Ovary (tissue), 9 donors: ENCODE data around the gene VAV3. TPM values are rescaled to one million over a fixed set of nuclear protein-coding genes. Genes with fewer than 3 reads are reported as not detected.

Experiments used
- DNase-seq, 5 donors: peaks; one replicate each; pipeline ENCODE4 v3.0.0-alpha.2; 2019 to 2020
- H3K27ac ChIP-seq, 2 donors: fragments of 200-600 bp; one replicate each; pipeline versions ENCODE4 v1.5.1 to v1.8.0; 2019 to 2022
- H3K27me3 ChIP-seq: fragments of 200-600 bp; one replicate; pipeline ENCODE4 v1.8.0; 2022
- H3K36me3 ChIP-seq: fragments of 200-600 bp; sonication (generic); one replicate; pipeline ENCODE4 v1.5.1; 2019
- H3K4me1 ChIP-seq: one replicate; pipeline ENCODE4 v1.8.1; 2013; ENCODE audit warnings: mild to moderate bottlenecking, moderate library complexity; ENCODE audit not compliant: insufficient read depth
- H3K4me3 ChIP-seq: fragments of 200-600 bp; sonication (generic); one replicate; pipeline ENCODE4 v1.5.1; 2017
- H3K9me3 ChIP-seq, 2 donors: fragments of 200-600 bp in 1 of 2; sonication (generic) in 1 of 2; one replicate each; pipeline versions ENCODE4 v1.5.1 to v1.8.1; 2013 to 2019; ENCODE audit warnings: mild to moderate bottlenecking in 1 of 2, moderate library complexity in 1 of 2
- EP300 ChIP-seq: sonication (generic); formaldehyde crosslinking; IDR thresholded peaks from one replicate; pipeline ENCODE4 v1.6.1; 2017; ENCODE audit warnings: antibody characterized with exemption
- POLR2A ChIP-seq: fragments of 450-650 bp; IDR thresholded peaks from one replicate; pipeline ENCODE4 v1.6.1; 2017; ENCODE audit warnings: antibody characterized with exemption, mild to moderate bottlenecking, moderate library complexity
- WGBS, 3 donors: extraction: QIAGEN DNeasy Blood & Tissue Kit in 1 of 3; methylation state at CpG; one replicate each; pipeline versions ENCODE4 v1.1.5 to v1.1.7; 2013 to 2017; 5-methylcytosine and 5-hydroxymethylcytosine counted together
- intact Hi-C, 4 donors: fragments of 100-400 bp; cut with DNase I; formaldehyde crosslinking; loops; one replicate each; pipeline versions ENCODE4 v1.11.0 to v1.15.1; 2022 to 2023
- polyA plus RNA-seq, 2 donors: library from polyadenylated mRNA; stranded (reverse); fragments of 200-250 nt in 1 of 2; fragments of 350-450 nt in 1 of 2; fragmentation: Illumina TruSeq in 1 of 2; extraction: RNeasy Lipid Tissue Mini Kit (QIAGEN cat#74804) in 1 of 2; gene quantifications; one replicate each; pipeline ENCODE4 v1.2.3, GENCODE V29; 2013 to 2014
- total RNA-seq, 7 donors: library from RNA; depleted of rRNA in 2 of 7; stranded (reverse); fragments of >200 nt in 2 of 7; fragmentation: NEBNext Ultra II Directional in 3 of 7; extraction: Animal tissue kit (Norgen Biotek cat#: 25700) in 3 of 7; gene quantifications; one replicate each; pipeline versions ENCODE4 v1.1.0 to v1.2.4, GENCODE V29; 2016 to 2023
- TF ChIP-seq, protein P1 (sequence below), 3 donors: fragments of 450-650 bp in 2 of 3; fragments of 200-600 bp in 1 of 3; IDR thresholded peaks; one replicate each; pipeline versions ENCODE4 v1.5.1 to v1.8.0; 2016 to 2022; ENCODE audit warnings: antibody characterized with exemption in 3 of 3, mild to moderate bottlenecking in 1 of 3
- donor health status: DM: no; HTN: no; CAD: no; lungs with moderate emphysema.
- donor health status: DM: no; HTN: no; CAD: no.
- donor health status: Bipolar disorder and iron deficiency.
- donor health status: DM: yes; HTN: yes; CAD: no.
- donor health status: DM: no; HTN: no; CAD: no.
- donor health status: DM: yes; HTN: yes; CAD: no.

The VAV3 gene
- total and polyA plus RNA-seq, 9 donors, result 0.78 to 7.4 (median 1.5) TPM

DNA sequence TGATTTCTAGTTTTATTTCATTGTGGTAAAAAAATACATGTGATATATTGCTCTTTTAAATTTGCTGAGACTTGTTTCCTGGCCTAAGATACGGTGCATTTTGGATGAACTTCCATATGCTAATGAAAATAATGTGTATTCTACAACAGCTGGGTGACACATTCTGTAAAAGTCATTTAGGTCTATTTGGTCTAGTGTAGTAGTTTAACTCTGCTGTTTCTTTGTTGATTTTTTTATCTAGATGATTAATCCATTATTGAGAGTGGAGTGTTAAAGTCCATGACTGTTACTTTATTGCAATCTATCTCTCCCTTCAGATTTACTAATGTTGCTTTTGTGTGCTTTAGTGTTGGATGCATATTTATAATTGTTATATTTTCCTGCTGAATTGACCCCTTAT lies 161.4 kb downstream of the VAV3 start:
- H3K4me3 ChIP-seq, result no peak overlapping the region
- intact Hi-C loops, result no loop called here
- TF ChIP-seq EP300 (no peak), POLR2A (no peak)
- TF ChIP-seq, protein P1, sequence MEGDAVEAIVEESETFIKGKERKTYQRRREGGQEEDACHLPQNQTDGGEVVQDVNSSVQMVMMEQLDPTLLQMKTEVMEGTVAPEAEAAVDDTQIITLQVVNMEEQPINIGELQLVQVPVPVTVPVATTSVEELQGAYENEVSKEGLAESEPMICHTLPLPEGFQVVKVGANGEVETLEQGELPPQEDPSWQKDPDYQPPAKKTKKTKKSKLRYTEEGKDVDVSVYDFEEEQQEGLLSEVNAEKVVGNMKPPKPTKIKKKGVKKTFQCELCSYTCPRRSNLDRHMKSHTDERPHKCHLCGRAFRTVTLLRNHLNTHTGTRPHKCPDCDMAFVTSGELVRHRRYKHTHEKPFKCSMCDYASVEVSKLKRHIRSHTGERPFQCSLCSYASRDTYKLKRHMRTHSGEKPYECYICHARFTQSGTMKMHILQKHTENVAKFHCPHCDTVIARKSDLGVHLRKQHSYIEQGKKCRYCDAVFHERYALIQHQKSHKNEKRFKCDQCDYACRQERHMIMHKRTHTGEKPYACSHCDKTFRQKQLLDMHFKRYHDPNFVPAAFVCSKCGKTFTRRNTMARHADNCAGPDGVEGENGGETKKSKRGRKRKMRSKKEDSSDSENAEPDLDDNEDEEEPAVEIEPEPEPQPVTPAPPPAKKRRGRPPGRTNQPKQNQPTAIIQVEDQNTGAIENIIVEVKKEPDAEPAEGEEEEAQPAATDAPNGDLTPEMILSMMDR (IDR thresholded peaks at IDR 0.05), result no peak
- no peak for DNase-seq
- H3K4me1 ChIP-seq, result no peaks in the 10 kb centered on the region
- H3K27me3 ChIP-seq, result no peaks in the 10 kb centered on the region
- no peak overlapping the region for H3K27ac ChIP-seq
- no peaks in the 10 kb centered on the region for H3K9me3 ChIP-seq
- no peaks in the 10 kb centered on the region for H3K36me3 ChIP-seq
- 27 to 32% (median 30%) methylated on average over 1 of the region's 1 CpG for WGBS, 3 donors

DNA sequence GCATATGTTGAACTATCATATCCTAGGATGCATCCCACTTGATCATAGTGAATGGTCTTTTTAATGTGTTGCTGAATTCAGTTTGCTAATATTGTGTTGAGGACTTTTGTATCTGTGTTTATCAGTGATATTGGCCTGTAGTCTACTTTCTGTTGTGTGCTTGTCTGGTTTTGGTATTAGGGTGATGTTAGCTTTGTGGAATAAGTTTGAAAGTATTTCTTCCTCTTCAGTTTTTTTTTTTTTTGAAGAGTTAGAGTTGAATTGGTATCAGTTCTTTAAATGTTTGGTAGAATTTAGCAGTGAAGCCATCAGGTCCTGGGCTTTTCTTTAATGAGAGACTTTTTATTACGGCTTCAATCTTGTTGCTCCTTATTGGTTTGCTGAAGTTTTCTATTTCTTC lies 162.3 kb downstream of the VAV3 start:
- Histone ChIP-seq H3K27me3 (no peaks in the 10 kb centered on the region), H3K4me1 (no peaks in the 10 kb centered on the region), H3K9me3 (no peaks in the 10 kb centered on the region), H3K36me3 (no peaks in the 10 kb centered on the region), H3K27ac (no peak overlapping the region), H3K4me3 (no peak overlapping the region)
- DNase-seq, result no peak
- TF ChIP-seq, protein P1 (IDR thresholded peaks at IDR 0.05), result no peak
- TF ChIP-seq EP300 (no peak), POLR2A (no peak)
- WGBS, 3 donors, result 89 to 98% (median 93%) methylated on average over 1 of the region's 1 CpG
- intact Hi-C loops, result no loop called here

DNA sequence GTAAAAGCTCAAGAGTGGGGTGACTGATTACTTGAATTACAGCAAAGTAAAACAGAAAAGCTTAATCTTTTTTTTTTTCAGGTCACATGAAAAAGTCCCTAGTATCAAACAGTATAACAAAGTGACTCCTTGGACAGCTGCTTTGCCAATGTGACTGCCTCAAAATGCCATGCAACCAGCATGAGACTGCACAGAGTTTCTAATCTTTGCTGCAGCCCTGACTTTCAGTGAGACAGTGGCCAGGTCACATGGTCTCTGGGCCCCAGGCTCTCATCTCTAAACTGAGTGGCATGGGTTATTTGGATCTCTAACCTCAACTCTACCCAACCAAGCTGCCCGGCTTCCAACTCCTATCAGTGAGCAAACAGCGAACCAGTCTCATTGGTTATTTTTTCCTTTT lies 169.0 kb downstream of the VAV3 start:
- 91 to 93% (median 93%) methylated on average over 2 of the region's 2 CpGs for WGBS, 3 donors
- H3K36me3 ChIP-seq, result no peaks in the 10 kb centered on the region

DNA sequence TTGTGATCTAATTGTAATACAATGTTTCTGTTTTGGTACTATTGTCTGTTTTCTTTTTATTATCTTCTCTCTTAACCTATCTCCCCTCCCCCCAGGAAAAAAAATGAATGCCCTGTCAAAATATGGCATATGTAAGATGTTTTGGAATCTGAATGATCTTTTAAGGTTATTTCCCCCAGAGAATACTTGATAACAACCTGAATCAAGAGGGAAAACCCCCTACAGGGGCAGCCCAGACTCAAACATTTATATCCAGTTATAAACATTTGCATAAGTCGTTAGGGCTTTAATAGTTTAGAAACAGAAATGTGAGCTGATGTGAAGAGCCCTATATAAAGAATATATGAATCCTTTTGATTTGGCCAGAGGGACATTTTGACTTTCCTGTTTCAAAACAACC lies 169.5 kb downstream of the VAV3 start:
- no peaks in the 10 kb centered on the region for H3K4me1 ChIP-seq
- 38 to 63% (median 58%) methylated on average over 1 of the region's 1 CpG for WGBS, 3 donors
- no peaks in the 10 kb centered on the region for H3K27me3 ChIP-seq
- no peak for DNase-seq
- intact Hi-C loops, result no loop called here
- no peak for TF ChIP-seq POLR2A
- no peak overlapping the region for H3K27ac ChIP-seq
- H3K36me3 ChIP-seq, result no peaks in the 10 kb centered on the region
- no peak overlapping the region for H3K4me3 ChIP-seq
- H3K9me3 ChIP-seq, result no peaks in the 10 kb centered on the region

More for the DNA sequence above, 169.0 kb downstream of the VAV3 start:
- no peaks in the 10 kb centered on the region for H3K4me1 ChIP-seq
- H3K9me3 ChIP-seq, result no peaks in the 10 kb centered on the region
- H3K27ac ChIP-seq, result no peak overlapping the region
- no peak for DNase-seq
- H3K4me3 ChIP-seq, result no peak overlapping the region
- no peaks in the 10 kb centered on the region for H3K27me3 ChIP-seq
- TF ChIP-seq EP300, result no peak
- TF ChIP-seq, protein P1 (IDR thresholded peaks at IDR 0.05), result no peak
- TF ChIP-seq POLR2A, result no peak
- intact Hi-C loops, result no loop called here

DNA sequence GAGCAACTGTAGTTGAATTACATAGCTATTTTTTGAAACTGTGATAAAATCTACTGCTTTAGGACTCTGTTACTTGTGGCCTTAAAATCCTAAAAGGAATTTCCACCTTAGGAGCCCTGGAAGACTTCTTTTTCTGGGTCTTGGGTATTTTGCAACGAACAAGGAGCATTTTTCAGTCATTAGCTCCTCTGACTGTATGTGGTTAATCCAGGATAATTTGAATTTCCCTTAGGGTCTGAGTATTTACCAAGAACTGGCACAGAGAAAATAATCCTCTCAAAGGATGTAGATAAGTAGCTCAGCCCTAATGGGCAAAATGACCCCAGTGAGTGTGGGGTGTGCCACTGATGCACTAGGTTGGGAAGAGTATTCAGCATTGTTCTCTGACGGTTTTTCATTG lies 170.4 kb downstream of the VAV3 start:
- 63 to 66% (median 66%) methylated on average over 2 of the region's 2 CpGs for WGBS, 3 donors
- intact Hi-C loops, result no loop called here
- Histone ChIP-seq H3K27ac (no peak overlapping the region), H3K9me3 (no peaks in the 10 kb centered on the region), H3K27me3 (no peaks in the 10 kb centered on the region), H3K4me3 (no peak overlapping the region), H3K36me3 (no peaks in the 10 kb centered on the region), H3K4me1 (no peaks in the 10 kb centered on the region)
- no peak for DNase-seq
- TF ChIP-seq EP300, result no peak
- TF ChIP-seq, protein P1 (IDR thresholded peaks at IDR 0.05), result no peak
- TF ChIP-seq POLR2A, result no peak
